Activated naive CD8-positive, alpha-beta T cell (primary cell): ENCODE measurements around the gene OCSTAMP.

ENCODE experiments used
- H3K27ac Mint-ChIP-seq: one replicate; pipeline ENCODE4 v1.8.0; 2021; ENCODE audit warnings: mixed read lengths
- H3K27me3 Mint-ChIP-seq: one replicate; pipeline ENCODE4 v1.8.0; 2021; ENCODE audit warnings: mixed read lengths
- H3K36me3 Mint-ChIP-seq: one replicate; pipeline ENCODE4 v1.8.0; 2021; ENCODE audit warnings: mixed read lengths
- H3K4me1 Mint-ChIP-seq: one replicate; pipeline ENCODE4 v1.8.0; 2021; ENCODE audit warnings: low read depth, mixed read lengths
- H3K4me3 Mint-ChIP-seq: one replicate; pipeline ENCODE4 v1.8.0; 2021; ENCODE audit warnings: mild to moderate bottlenecking, mixed read lengths
- H3K9me3 Mint-ChIP-seq: one replicate; pipeline ENCODE4 v1.8.0; 2021; ENCODE audit warnings: low read depth, mixed read lengths

The OCSTAMP gene, protein sequence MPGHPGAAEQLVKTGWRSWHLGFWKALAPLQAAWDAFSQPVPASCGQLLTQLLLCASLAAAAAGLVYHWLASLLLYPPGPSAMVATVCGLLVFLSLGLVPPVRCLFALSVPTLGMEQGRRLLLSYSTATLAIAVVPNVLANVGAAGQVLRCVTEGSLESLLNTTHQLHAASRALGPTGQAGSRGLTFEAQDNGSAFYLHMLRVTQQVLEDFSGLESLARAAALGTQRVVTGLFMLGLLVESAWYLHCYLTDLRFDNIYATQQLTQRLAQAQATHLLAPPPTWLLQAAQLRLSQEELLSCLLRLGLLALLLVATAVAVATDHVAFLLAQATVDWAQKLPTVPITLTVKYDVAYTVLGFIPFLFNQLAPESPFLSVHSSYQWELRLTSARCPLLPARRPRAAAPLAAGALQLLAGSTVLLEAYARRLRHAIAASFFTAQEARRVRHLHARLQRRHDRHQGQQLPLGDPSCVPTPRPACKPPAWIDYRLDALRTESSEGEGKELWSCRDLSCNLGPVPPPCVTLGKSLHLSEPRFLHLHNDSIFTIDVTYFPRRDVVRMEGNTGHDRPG

DNA sequence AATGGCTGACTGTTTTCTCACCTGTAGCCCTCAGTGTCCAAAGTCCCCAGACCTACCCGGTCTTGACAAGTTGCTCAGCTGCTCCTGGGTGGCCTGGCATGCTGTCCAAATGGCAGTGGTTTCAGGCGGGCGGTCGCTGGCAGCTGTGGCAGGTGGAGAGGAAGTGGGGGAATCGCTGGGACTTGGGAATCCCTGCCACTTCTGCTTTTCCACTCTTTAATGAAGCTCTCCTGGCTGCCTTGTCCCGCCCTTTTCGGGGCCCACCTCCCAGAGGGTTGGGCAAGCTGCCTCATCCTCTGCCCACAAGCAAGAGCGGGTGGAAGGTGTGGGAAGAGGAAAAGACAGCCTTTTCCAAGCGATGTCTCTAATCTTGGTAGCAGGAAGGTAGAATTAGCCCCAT, at the start of gene OCSTAMP:
OCSTAMP (minus strand) TSS at position 194 of the 400 bp plus-strand sequence; CDS start at position 100, 94 bp downstream.
- Mint-ChIP-seq H3K27ac (no peak within 1 kb of the TSS), H3K36me3 (no peaks in the 10 kb centered on the region), H3K27me3 (no peaks in the 10 kb centered on the region), H3K4me1 (peaks cover 22% of the 10 kb centered on the region), H3K4me3 (no peak within 1 kb of the TSS), H3K9me3 (no peaks in the 10 kb centered on the region)

DNA sequence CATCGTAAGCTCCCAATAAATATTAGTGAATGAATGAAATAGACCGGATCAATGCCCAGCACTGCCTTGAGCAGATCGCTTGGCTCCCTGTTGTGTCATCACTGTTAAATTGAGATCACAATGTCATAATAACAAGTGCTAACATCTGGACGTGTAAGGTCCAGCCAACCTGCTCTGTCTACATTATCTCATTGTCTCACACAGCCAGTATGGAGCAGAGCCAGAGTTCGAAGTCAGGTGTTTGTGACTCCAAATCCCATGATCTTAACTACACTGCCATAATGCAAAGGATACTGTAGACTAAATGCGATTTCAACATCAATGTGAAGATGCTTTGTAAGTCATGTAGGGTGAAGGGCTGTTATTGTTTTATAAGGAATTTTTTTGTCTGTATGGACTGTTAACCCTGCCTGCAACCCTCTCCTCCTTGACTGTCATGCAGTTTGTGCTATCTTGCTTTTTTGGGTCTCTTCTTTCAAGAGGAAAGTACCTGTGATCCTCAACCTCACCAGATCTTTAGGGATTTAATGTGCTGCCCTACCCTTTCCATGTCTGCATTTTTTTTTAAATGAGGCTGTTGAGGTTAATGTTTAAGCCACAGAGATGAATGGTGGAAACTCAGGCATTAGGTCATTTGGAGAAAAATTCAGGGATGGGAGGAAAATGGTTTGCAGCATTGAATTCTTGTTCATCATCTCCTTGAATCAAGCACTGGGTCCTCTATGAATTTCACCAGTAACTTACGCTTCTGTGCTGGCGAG, 49.0 kb upstream of the OCSTAMP start:
- Mint-ChIP-seq H3K27me3 (peaks cover under 1% of the 10 kb centered on the region), H3K9me3 (no peaks in the 10 kb centered on the region), H3K27ac (no peak overlapping the region), H3K4me1 (no peaks in the 10 kb centered on the region), H3K4me3 (no peak overlapping the region), H3K36me3 (no peaks in the 10 kb centered on the region)

DNA sequence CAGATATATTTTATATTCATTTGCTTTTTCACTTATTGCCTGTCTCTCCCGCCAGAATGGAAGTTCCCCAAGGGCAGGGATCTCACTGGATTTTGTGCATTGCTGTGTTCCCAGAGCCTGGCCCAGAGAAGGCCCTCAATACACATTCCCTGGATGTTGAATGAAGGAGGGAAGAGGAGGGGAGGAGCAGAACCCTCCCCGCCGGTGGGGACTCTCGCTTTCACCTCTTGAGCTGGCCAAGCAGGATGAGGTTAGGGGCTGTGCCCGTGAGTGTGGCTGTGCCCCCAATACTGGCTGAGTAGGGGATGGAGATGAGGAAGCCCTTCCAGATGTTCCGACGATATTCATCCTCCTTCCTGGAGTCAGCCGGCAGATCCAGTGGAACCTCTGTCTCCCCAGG, 45.5 kb upstream of the OCSTAMP start:
- no peak overlapping the region for H3K4me3 Mint-ChIP-seq
- peaks cover 2% of the 10 kb centered on the region for H3K27me3 Mint-ChIP-seq
- no peak overlapping the region for H3K27ac Mint-ChIP-seq
- no peaks in the 10 kb centered on the region for H3K36me3 Mint-ChIP-seq
- H3K9me3 Mint-ChIP-seq = no peaks in the 10 kb centered on the region
- no peaks in the 10 kb centered on the region for H3K4me1 Mint-ChIP-seq

DNA sequence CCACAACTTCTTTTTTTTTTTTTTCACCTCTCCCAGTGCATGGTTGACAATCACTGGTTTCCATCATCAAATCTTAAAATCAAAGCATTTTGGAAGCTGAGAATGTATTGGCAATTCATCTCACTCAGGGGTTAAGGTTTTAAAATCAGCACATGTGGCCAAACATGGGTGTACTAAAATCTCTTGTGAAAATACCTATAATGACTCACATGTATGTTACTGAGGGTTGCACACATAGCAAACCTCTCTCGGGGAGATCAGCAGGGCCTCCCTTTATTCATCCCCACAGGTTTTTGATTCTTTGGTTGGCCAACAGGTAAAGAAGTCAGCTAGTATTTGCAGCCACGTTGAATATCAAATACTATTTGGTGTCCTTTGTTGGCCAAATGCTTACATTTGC, 44.3 kb upstream of the OCSTAMP start:
- H3K9me3 Mint-ChIP-seq = no peaks in the 10 kb centered on the region
- peaks cover 2% of the 10 kb centered on the region for H3K27me3 Mint-ChIP-seq
- H3K36me3 Mint-ChIP-seq = no peaks in the 10 kb centered on the region
- no peak overlapping the region for H3K27ac Mint-ChIP-seq
- H3K4me1 Mint-ChIP-seq = no peaks in the 10 kb centered on the region
- H3K4me3 Mint-ChIP-seq = no peak overlapping the region

DNA sequence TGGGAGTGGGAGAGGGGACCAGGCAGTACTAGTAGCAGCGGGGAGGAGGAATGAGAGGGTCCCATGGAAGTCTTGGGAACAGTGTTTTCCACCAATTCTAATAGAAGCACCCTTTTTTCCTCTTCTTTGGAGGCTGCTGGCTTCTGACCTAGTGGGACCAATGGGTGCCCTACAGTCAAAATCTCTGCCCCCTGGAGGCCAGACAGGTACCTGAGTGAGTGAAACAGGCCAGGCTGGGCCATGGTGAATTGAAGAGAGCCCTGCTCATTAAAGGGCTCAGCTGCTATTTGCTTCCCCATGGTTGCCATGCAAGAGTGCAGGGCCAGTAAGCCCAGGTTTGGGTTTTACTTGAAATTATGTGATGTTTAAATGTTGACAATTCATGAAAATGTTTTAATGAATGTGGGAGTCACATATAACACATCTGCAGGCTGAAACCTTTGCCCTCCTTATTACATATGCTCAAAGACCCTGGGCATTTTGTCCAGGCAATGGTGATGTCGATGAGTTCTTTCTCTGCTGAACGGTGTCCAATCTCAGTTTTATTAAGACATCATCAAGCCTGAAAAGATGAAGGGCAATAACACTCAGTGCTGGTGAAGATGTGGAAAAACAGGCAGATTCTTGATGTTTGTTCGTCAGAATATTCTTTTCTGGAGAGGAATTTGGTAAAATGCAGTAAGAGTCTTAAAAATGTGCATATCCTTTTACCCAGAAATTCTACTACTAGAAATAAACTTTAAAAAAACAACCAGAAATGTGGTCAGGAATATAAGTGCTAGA, 42.3 kb upstream of the OCSTAMP start:
- H3K36me3 Mint-ChIP-seq = no peaks in the 10 kb centered on the region

DNA sequence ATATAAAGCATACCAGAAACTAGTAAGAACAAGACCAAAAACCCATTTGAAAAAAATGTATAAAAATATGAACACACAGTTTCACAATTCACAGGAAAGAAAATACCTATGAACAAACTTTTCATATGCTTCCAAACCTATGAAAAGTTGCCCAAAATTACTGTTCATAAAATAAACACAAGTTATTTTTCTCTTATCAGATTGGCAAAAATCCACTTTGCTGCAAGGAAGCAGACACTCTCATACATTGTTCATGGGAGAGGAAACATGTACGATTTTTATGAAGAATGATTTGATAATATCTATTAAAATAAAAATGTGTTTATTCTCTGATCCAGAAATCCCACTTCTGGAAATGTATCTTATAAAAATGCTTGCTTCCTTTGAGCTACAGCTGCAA, 40.0 kb upstream of the OCSTAMP start:
- Mint-ChIP-seq H3K36me3 (no peaks in the 10 kb centered on the region), H3K27me3 (peaks cover 2% of the 10 kb centered on the region), H3K9me3 (no peaks in the 10 kb centered on the region), H3K27ac (no peak overlapping the region), H3K4me3 (no peak overlapping the region), H3K4me1 (no peaks in the 10 kb centered on the region)

More for the DNA sequence above, 42.3 kb upstream of the OCSTAMP start:
- Mint-ChIP-seq H3K4me1 (no peaks in the 10 kb centered on the region), H3K27me3 (peaks cover 2% of the 10 kb centered on the region), H3K4me3 (no peak overlapping the region), H3K9me3 (no peaks in the 10 kb centered on the region), H3K27ac (no peak overlapping the region)

DNA sequence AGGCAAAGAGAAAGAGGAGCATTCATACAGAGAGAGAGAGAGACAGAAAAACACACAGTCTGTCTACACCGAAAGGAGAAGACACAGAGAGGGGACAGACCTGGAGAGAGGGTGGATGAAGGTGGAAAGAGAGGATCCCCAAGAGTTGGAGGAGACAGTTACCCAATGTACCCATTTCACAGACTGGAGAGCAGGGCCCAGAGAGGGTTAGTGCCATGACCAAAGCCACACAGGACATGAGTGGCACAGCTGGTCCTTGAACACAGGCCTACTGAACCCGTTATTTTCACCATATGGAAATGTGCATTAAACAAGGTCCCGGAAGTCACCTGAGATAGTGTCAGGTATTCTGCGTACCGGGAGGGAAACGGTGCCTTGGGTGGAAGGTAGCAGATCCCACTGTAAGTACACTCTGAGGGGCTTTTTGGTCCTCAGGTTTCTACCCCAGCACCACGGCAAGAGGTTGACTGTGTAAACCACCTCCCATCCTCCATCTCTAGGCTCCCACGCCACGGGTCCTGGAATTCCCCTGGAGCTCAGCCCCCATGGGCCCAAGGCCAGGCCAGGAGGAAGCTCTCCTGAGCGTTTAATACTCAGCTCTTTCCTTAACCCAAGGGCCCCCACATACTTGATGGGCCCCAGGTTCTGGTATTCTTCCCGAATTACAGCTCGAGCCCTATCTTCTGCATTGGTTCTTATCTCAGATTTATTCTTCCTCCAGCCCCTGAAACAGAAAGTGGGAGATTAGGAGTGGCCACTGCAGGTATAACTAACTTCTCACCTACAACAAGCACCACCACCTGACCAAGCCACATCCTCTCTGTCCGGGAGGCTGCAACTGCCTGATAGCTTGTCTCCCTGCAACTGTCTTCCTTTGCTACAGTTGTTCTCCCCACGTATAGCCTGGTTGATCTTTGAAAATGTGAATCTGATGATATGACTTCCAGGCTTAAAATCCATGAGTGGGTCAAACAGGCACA, 38.4 kb upstream of the OCSTAMP start:
- H3K36me3 Mint-ChIP-seq = peaks cover 2% of the 10 kb centered on the region
- no peak overlapping the region for H3K4me3 Mint-ChIP-seq
- peaks cover 4% of the 10 kb centered on the region for H3K27me3 Mint-ChIP-seq
- no peaks in the 10 kb centered on the region for H3K9me3 Mint-ChIP-seq
- no peak overlapping the region for H3K27ac Mint-ChIP-seq
- no peaks in the 10 kb centered on the region for H3K4me1 Mint-ChIP-seq

DNA sequence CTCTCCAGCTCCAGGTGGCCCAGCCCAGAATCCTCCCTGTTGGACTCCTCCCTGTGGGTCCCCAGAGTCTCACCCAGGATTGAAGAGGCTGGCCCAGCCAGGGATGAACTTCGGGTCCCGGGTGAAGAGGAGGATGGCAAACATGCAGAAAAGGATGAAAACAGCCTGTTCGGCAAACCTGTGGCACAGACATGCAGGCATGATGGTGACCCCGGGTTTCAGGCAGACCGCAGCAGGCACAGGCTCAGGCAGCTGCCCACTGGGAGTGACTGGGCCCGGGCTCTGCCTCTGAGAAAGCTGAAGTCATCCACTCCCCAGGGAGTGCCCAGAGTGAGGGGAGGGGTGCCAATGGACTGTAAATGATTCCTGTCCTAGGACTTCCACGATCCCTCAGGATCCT, 37.5 kb upstream of the OCSTAMP start:
- no peaks in the 10 kb centered on the region for H3K4me1 Mint-ChIP-seq
- H3K27me3 Mint-ChIP-seq = peaks cover 4% of the 10 kb centered on the region
- H3K36me3 Mint-ChIP-seq = peaks cover 2% of the 10 kb centered on the region
- H3K9me3 Mint-ChIP-seq = no peaks in the 10 kb centered on the region
- H3K4me3 Mint-ChIP-seq = no peak overlapping the region
- H3K27ac Mint-ChIP-seq = no peak overlapping the region

DNA sequence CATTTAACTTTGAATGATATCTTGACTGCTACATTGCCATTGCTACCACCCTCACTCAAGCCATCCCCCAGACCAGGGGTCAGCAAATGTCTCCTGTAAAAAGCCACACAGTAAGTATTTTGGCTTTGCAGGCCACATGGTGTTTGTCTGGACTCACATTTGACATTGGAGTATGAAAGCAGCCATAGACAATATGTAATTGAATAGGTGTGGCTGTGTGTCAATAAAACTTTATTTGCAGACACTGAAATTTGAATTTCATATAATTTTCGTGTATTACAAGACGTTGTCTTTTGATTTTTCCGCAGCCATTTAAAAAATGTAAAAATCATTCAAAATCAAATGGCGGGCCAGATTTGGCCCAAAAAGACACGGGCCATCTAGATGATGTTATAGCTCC, 36.3 kb upstream of the OCSTAMP start:
- H3K9me3 Mint-ChIP-seq = no peaks in the 10 kb centered on the region
- no peak overlapping the region for H3K27ac Mint-ChIP-seq
- peaks cover 4% of the 10 kb centered on the region for H3K27me3 Mint-ChIP-seq
- no peaks in the 10 kb centered on the region for H3K4me1 Mint-ChIP-seq
- H3K4me3 Mint-ChIP-seq = no peak overlapping the region
- peaks cover 2% of the 10 kb centered on the region for H3K36me3 Mint-ChIP-seq

DNA sequence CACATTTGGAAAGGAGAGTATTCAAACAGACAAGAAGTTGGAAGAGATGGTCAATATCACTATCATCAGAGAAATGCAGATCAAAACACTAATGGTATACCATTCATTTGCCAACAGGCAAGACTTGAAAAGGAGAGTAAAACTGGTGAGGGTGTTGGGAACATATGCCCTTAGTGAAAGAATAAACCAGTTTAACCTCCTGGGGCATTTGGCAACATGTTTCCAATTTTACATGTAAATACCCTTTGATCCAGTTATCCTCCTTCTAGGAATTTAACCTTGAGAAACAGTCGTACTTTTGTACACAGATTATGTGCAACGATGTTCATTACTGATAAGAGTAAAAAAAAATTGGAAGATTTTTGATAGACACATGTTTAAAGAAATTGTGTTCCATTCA, 34.1 kb upstream of the OCSTAMP start:
- peaks cover 2% of the 10 kb centered on the region for H3K36me3 Mint-ChIP-seq
- no peaks in the 10 kb centered on the region for H3K4me1 Mint-ChIP-seq
- H3K4me3 Mint-ChIP-seq = no peak overlapping the region
- no peaks in the 10 kb centered on the region for H3K9me3 Mint-ChIP-seq
- H3K27me3 Mint-ChIP-seq = peaks cover 11% of the 10 kb centered on the region
- no peak overlapping the region for H3K27ac Mint-ChIP-seq

DNA sequence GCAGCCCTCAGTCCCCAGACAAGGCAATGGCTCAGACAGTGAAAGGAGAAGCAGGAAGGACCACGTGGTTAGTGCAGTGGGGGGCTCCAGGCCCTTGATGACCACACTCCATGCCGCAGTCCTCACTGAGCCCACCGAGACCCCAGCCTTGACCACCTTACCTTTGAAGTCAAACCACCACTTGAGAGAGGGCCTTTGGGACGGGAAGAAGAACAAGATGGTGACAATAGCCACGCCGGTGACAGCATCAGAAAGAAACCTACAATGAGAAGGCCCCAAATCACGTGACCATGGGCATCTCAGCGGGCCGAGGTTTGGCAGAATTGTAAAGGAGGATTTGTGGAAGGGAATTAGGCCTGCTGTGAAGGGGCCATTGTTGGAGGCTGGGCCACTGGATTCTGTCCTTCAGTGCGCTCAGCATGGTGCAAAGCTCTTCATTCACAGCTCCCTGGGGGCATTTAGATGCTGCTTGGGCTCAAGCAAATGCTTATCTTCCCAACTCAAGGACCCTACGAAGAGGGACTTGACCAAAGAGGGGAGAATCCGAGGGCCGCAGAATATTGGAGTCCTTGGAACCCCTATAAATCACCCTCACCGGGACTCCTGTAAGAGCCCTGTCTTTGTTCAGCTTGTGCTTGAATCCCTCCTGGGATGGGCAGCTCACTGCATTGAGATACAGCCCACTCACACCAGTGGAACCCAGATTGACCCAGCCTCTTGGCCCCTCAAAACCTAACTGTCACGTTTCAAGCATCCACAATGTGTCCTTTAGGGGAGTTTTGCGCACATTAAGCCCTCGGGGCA, 33.2 kb upstream of the OCSTAMP start:
- H3K27ac Mint-ChIP-seq = no peak overlapping the region
- H3K4me3 Mint-ChIP-seq = no peak overlapping the region
- peaks cover 2% of the 10 kb centered on the region for H3K36me3 Mint-ChIP-seq
- H3K4me1 Mint-ChIP-seq = no peaks in the 10 kb centered on the region
- H3K27me3 Mint-ChIP-seq = peaks cover 11% of the 10 kb centered on the region
- no peaks in the 10 kb centered on the region for H3K9me3 Mint-ChIP-seq

DNA sequence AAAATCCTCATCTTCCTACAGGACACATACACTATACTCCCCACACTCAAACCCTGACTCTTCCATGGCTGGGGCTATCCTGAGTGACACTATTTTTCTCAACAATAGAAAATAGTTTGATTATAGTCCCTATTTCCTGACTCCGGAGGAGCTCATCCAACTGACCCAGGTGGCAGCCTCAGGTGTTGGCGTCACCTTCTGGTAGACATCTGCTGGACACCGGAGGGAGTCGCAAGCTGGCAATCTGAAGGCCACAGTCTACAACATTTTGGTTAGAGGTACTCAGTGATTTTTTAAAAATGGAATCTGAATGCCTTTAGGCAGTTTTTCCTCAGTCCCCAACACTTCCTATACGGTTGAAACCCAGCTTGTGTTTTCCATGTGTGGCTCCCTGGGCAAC, 32.2 kb upstream of the OCSTAMP start:
- H3K9me3 Mint-ChIP-seq = no peaks in the 10 kb centered on the region
- no peak overlapping the region for H3K4me3 Mint-ChIP-seq
- H3K27ac Mint-ChIP-seq = no peak overlapping the region
- peaks cover 2% of the 10 kb centered on the region for H3K36me3 Mint-ChIP-seq
- H3K27me3 Mint-ChIP-seq = peaks cover 12% of the 10 kb centered on the region
- H3K4me1 Mint-ChIP-seq = no peaks in the 10 kb centered on the region

DNA sequence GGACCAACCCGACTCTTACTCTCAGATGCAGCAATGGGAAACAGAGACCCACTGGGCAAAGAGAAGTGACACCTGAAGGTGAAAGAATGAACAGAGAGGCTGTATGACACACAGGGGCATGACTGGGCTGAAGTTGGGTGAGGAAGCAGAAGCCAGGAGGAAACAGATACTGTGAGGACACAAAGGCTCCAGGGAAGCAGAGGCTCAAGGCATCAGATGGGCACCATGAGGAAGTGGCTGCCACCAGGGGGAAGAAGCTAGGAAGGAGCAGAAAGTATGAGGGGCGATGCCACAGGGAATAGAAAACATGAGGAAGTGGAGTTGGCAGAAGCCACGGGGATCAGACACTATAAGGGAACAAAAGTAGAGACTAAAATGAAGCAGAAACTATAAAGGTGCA, 30.9 kb upstream of the OCSTAMP start:
- peaks cover 2% of the 10 kb centered on the region for H3K36me3 Mint-ChIP-seq
- H3K4me1 Mint-ChIP-seq = no peaks in the 10 kb centered on the region
- H3K9me3 Mint-ChIP-seq = no peaks in the 10 kb centered on the region
- no peak overlapping the region for H3K4me3 Mint-ChIP-seq
- peaks cover 13% of the 10 kb centered on the region for H3K27me3 Mint-ChIP-seq
- H3K27ac Mint-ChIP-seq = no peak overlapping the region
